GM19328 (cell line): ENCODE data around the gene CDK11B.
"Not testable (repeated sequence)": the region's sequence is repeated elsewhere in the genome, so short reads cannot be mapped to it uniquely, and the experiment has no call there.

Experiments
- ATAC-seq: cut with Tn5 transposase; IDR thresholded peaks from one replicate; pipeline ENCODE4 v1.9.1; 2021; ENCODE audit warnings: mild to moderate bottlenecking, moderate library complexity; ENCODE audit not compliant: unreplicated experiment

Gene CDK11B

DNA sequence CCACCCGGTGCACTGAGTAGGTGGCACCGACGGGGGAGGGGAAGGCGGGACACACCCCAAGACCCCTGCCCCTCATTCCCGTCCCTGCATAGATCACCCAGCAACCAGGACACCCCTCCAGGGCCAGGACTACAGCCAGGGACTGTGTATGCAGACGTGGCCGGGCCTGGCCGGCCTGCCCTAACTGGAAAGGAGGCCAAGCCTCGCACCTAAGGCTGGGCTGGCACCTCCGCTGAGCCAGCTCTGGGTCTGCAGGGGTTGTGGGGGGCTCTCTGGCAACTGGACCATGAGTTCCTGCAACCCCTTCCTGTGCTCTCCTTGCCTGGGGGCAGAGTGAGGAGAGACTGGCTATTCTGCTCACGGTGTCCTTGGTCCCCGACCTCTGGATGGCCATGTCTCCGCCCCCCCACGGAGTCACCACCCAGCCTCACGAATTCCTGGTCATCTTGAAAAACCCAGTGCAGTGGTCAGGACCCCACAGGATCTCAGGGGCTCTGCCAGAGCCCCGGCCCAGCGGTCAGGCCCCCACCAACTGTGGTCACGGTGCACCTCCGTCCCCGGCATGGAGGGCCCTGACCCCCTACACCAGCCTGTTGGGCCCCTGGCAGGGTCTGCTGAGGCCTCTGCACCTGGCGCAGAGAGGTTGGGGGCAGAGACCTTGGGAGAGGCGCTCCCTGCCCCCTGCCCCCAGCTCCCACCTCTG is 57.8 kb downstream of the CDK11B start:
- no peak for ATAC-seq

DNA sequence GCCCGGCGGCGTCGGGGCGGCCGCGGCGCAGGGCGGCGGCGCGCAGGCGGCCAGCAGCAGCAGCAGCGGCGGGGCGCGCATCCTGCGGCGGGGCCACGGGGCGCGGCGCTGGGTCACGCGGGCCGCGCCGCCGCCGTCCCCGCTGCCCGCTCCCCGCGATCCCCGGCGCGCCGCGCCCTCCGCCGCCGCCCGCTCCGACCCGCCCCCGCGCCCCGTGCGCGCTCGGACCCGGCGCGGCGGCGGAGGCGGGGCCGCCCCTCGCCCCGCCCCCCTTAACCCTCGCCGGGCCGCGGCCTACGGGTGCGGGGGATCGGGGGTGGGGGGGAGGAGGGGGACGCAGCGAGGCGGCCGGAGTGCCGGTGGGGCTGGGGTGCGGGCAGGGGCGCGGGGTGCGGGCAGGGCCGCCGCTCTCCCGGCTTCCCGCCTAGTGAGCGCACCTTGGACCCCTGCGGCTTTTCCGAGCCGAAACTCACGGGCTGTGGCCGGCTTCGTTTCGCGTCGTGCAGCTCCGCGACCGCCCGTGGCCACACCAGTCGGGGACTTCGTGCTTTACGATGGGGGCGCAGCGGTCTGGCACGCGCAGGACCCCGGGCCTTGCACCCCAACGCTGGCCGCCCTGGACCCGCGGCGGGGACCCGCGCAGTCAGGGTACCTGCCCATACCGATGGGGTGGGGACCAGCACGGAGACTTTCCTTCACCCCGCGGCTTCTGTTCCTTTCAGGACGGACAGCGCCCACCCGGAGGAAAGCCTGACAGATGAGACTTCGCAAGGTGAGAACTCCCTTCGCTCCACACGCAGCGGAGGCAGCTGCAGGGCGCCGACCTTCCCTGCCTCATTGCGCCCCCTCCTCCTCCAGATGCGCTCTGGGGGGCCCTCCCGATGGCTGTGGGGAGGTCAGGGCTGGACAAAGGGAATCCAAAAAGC is 58.6 kb downstream of the CDK11B start, which contains the start of gene FNDC10:
Gene FNDC10, minus strand, starts transcription at position 201 of the 926 bp plus-strand sequence. Its CDS starts 120 bp downstream, at position 81.
- ATAC-seq, result no peak

DNA sequence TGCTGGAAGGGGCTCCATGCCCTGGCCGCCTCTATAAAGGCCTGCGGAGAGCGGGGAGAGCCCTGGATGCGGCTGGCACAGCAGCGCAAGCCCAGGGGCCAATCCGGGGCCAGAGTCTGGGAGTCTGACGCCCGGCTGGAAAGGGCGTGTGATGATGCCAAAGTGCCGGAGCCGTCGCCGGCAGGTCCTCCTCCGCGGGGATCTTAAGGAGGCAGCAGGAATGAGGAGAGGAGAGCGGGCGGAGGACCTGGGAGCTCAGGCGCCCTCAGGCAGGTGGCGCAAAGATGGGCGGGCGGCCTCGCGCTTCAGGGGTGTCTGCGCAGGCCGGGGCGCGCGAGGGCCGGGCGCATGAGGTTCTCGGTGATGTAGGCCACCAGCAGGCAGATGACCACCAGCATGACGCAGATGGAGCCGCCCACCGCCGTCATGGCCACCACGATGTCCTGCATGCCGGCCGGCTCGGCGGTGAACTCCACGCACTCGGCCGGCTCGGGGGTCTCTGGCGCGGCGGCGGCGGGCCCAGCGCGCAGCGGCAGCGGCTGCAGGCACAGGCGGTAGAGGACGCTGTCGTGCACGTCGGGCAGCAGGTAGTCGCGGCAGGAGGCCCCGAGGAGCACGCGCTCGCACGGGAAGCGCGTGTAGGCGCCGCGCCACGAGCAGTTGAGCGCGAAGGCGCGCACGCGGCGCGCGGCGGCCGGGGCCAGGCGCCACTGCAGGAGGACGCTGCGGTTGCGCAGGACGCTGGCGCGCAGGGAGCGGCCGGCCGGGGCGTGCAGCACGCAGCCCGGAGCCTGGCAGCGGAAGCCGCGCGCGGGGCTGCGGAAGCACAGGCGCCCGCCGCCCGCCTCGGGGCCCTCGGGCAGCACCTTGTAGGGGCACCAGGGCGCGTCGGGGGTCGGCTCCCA is 59.5 kb downstream of the CDK11B start:
- no peak for ATAC-seq

DNA sequence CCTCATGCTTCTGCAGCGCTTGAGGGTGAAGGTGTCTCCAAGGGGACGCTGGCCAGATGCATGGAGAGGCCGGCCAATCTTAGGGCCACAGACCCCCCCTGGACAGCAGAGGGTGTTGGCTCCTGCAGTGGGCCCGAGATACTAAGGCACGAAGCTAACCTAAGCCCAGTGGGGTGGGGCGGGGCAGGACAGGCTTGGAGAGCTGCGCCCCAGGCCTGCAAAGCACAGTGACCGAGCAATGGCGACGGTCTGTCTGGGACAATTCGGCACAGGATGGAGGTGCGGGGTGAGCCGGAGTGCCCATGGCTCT is 60.1 kb downstream of the CDK11B start:
- ATAC-seq, result no peak

DNA sequence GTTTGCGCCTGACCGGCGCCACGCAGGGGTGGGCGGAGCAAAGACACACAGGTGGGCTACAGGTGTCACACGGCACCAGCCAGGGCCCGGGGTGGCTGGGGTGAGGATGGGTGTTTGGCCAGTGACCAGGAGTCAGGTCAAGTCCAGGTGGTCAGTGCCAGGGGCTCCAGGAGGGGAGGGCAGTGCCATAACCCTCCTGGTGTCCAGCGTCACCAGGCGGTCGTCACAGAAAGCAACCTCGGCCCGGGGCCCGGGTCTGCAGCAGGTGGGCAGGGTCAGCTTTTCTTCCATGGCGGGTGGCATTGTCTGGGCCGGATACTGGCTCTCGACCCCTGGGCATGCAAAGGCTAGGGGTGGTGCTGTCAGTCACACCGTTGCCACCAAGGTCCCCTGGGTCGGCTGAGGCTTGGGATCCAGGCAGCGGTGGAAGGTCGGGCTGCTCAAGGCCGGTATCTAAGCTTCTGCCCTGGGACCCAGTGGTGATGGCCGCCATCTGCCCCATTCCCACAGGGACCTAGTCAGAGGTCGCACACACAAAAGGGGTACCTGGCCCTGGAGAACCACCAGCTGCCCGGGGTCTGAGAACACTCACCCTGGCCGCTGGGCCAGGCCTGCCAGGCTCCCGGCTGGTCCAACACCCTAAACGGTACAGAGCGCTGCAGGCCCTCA is 60.6 kb downstream of the CDK11B start:
- no peak for ATAC-seq

DNA sequence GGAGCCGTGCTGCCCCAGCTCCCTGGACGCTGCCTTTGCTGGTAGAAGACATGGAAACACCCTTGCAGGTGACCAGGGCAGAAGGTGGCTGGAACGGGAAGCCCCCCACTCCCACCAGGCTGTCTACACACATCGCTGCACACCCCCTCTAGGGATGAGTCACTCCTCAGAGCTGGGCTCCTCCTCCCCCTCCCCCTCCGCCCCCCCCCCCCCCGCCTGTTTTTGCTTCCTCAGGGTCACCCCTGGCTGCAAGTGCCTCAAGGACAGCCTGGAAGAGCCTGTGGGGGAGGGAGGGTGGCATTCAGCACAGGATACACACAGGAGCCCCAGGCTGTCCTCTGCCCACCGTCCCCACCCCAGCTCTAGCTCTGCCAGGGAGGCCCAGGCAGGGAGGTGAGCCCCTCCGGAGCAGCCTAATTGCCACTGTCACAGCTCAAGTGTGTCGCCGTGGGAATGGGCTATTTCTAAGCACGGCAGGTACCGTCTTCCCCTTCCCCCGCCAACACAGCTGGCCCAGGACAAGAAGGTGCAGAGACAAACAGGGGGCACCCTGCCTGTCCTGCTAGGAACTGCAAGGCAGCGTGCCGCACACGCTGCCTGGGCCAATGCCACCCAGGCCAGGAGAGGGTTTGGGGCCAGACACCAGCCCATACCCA is 61.4 kb downstream of the CDK11B start:
- ATAC-seq, result no peak

DNA sequence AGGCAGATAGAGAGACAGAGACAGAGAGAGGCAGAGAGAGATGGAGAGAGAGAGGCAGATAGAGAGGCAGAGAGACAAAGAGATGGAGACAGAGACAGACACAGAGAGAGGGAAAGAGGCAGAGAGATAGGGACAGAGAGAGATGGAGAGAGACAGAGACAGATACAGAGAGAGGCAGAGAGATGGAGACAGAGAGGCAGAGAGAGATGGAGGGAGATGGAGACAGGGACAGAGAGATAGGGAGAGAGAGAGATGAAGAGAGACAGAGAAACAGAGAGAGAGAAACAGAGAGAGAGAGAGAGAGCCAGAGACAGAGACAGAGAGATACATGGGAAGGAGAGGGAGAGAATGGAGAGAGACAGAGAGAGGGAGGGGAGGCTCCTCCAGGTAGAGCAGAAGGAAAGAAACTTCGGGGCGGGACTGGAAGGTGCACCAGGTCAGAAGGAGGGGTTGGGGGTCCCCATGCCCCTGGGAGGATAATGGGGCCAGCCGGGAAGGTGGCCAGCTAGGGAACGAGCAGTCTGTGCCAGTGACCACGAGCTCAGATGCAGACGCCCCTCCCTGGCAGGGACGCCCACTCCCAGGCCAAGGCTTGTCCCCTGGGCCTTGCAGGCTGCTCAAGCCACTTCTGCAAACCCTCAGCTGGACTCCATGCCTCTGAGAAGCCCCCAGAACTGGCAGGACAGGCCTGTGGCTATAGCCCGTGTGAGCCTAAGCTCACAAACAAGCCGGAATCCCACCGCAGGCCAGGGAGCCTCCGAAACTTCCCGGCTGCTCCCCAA is 62.1 kb downstream of the CDK11B start:
- ATAC-seq, result no peak

DNA sequence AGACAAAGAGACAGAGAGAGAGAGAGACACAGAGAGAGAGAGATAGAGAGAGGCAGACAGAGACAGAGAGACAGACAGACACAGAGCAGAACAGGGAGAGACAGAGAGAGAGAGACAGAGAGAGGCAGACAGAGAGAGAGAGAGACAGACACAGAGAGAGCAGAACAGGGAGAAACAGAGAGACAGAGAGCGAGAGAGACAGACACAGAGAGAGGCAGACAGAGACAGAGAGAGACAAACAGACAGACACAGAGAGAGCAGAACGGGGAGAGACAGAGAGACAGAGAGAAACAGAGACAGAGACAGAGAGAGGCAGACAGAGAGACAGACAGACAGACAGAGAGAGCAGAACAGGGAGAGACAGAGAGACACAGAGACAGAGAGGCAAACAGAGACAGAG is 63.5 kb downstream of the CDK11B start:
- not testable (repeated sequence) for ATAC-seq

DNA sequence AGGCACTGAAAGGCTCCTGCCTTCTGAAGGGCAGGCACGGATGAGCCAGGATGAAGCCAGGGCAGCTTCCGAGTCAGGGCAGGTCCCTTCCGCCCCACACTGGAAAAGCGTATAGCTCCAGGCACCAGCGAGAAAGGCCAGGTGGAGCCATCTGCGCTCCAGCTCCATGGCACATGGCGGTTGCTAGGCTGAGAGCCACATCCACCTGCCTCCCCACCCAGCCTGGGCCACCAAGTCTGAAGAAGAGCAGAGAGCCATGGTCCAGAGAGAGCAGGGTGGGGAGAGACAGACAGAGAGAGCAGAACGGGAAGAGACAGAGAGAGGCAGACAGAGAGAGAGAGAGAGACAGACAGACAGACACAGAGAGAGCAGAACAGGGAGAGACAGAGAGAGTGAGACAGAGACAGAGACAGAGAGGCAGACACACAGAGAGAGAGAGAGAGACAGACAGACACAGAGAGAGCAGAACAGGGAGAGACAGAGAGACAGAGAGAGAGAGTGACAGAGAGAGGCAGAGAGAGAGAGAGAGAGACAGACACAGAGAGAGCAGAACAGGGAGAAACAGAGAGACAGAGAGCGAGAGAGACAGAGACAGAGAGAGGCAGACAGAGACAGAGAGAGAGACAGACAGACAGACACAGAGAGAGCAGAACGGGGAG is 64.1 kb downstream of the CDK11B start:
- no peak for ATAC-seq

DNA sequence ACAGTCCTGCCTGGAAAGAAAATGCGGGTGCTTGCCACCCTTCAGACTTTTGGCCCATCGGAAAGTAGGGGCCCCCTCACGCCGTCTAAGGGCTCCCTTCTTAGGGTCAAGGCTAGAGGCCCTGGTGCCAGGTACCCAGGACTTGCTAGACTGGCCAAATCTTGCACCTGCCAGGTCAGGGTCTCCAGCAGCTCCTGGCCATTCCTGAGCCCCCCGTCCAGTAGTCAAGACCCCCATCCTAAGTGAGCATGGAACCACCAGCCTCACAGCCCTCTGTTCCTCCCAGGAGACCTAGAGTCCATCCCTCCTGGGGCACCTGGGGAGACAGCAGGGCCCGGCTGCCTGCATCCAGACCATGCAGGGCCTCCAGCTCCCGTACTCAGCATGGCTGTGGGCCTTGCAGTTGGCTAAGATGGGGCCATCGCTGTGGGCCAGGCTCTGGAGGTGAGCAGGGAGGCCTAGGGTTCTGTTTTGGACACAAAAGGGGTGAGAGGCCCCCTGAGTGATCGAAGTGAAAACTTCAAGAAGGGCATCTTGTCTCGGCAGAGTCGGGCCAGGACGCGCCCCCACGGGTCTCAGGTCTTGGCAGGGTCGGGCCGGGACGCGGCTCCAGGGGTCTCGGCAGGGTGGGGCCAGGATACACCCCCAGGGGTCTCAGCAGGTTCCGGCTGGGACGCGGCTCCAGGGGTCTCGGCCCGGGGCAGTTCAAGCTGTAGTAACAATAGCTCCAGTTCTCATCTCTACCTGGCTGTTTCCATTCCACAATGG is 64.8 kb downstream of the CDK11B start:
- ATAC-seq, result no peak

DNA sequence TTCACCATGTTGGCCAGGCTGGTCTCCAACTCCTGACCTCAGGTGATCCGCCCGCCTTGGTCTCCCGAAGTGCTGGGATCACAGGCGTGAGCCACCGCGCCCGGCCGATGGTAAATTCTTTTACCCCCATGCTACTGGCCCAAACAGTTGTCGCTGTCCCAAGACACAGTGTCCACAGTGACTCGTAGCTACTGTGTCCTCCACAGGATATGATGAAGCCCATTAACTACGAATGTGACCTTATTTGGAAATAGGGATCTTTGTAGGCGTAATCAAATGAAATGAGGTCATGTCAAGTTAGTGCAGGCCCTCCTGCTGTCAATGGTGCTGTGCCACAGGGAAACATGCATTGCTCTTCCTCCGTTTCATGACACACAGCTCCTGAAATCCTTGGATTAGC is 67.4 kb downstream of the CDK11B start:
- no peak for ATAC-seq
